NB4 (cell line): ENCODE measurements around the gene FOXA1.

Experiments used
- DNase-seq: peaks from one replicate; pipeline ENCODE4 v3.0.0; 2010; ENCODE audit warnings: low read depth
- H3K4me3 ChIP-seq: one replicate; pipeline ENCODE4 v1.5.1; 2011; ENCODE audit warnings: mild to moderate bottlenecking, low read depth, low read length, moderate library complexity
- MYC ChIP-seq: IDR thresholded peaks from 2 replicates; pipeline ENCODE4 v1.6.1; 2011; ENCODE audit warnings: low read depth, low read length
- POLR2A ChIP-seq: IDR thresholded peaks from 2 replicates; pipeline ENCODE4 v1.6.1; 2011; ENCODE audit warnings: mild to moderate bottlenecking; ENCODE audit not compliant: insufficient read length; ENCODE audit errors: extremely low read depth
- TF ChIP-seq, protein P1 (sequence below): IDR thresholded peaks from one replicate; pipeline ENCODE4 v1.5.1; 2012; ENCODE audit warnings: low read depth, low read length
- TF ChIP-seq, protein P2 (sequence below): IDR thresholded peaks from 2 replicates; pipeline ENCODE4 v1.6.1; 2011; ENCODE audit warnings: low read depth, low read length

Gene FOXA1

DNA sequence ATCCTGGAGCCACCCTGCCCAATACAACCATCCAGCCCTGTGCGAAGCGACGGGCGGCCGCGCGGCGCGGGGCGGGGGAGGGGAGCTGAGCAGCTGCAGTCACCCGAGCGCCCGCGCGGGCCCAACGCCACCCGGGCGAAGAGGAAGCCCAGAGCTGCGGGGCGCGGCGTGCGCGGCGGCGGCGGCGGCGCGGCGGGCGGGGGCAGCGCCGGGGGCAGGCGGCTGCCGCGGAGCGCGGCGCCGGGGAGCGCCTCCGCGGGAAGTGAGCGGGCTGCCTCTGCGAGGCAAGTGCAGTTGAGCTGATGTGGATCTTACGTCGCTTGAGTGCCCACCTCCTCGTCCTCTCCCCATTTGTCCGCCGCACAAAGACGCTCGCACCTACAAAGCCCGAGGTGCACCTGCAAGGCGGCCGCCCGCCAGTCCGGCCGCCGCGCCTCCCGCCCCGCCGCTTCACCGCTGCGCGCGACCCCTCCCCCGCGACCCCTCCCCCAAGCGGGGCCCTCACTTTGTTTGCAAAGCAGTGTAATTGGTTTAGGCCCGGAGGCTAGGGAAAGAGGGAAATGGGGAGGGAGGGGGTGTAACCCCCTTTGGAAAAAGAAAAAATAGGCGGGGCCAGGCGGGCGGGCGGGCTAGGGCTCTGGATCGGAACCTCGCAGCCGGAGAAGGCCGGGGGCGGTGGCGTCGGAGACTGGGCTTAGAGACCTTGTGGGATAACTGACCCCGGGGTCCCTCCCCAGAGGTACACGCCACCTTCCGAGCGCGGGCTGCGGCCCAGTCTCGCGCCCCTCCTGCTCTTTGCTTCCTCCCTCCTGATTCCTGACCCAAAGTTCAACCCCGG lies at the start of gene FOXA1, which contains the start of gene TTC6:
TSS of gene FOXA1 (minus strand) at position 279 of the 838 bp plus-strand sequence. CDS start at position 2, 277 bp downstream.
TSS of gene TTC6 (plus strand) at position 659 of the 838 bp plus-strand sequence. CDS start 26,436 bp downstream, outside the sequence.
- H3K4me3 ChIP-seq: no peak within 1 kb of the TSS
- no peak for TF ChIP-seq POLR2A
- TF ChIP-seq, protein P1, sequence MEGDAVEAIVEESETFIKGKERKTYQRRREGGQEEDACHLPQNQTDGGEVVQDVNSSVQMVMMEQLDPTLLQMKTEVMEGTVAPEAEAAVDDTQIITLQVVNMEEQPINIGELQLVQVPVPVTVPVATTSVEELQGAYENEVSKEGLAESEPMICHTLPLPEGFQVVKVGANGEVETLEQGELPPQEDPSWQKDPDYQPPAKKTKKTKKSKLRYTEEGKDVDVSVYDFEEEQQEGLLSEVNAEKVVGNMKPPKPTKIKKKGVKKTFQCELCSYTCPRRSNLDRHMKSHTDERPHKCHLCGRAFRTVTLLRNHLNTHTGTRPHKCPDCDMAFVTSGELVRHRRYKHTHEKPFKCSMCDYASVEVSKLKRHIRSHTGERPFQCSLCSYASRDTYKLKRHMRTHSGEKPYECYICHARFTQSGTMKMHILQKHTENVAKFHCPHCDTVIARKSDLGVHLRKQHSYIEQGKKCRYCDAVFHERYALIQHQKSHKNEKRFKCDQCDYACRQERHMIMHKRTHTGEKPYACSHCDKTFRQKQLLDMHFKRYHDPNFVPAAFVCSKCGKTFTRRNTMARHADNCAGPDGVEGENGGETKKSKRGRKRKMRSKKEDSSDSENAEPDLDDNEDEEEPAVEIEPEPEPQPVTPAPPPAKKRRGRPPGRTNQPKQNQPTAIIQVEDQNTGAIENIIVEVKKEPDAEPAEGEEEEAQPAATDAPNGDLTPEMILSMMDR: no peak
- TF ChIP-seq, protein P2, sequence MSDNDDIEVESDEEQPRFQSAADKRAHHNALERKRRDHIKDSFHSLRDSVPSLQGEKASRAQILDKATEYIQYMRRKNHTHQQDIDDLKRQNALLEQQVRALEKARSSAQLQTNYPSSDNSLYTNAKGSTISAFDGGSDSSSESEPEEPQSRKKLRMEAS: no peak
- no peak for TF ChIP-seq MYC
- DNase-seq: peak; percentile 4

DNA sequence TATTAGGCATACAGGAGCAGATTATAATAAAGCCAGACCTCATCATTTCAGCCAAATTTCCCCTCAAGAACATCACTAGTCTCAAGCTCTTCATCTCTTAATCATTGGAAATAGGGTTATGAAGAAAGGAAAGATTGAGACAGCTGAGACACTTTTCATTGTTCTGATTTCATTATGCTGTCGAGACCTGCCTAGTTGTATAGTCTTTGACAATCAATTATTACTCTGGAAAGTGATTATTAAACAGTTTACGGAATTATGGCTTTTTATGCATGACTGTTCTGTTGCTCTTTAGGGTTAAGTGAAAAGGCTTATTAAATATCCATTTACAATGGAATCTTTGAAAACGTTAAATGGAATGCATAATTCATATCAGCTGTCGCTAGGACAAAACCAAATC lies 48.7 kb upstream of the FOXA1 start:
- no peak overlapping the region for H3K4me3 ChIP-seq
- no peak for DNase-seq
- no peak for TF ChIP-seq MYC

DNA sequence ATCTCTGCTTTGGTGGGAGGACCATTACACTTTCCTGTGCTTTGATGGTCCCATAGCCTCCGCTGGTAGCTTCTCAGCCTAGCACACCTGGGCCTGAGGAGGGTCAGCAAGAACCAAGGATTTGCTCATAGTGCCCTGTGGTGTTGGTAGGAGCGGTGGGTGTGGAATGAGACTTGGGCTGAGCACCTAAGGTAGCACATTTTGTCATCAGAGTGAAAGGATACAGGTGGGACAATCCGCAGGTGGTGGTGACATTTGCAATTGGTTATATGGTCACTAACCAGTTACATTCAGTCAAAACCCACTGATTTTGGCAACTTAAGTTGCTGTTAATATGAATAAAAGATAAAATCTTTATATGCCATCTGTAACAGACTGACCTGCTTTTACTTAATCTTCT lies 47.1 kb upstream of the FOXA1 start:
- no peak overlapping the region for H3K4me3 ChIP-seq
- TF ChIP-seq POLR2A (no peak), MYC (no peak)
- TF ChIP-seq, protein P1: no peak
- TF ChIP-seq, protein P2: no peak
- no peak for DNase-seq

DNA sequence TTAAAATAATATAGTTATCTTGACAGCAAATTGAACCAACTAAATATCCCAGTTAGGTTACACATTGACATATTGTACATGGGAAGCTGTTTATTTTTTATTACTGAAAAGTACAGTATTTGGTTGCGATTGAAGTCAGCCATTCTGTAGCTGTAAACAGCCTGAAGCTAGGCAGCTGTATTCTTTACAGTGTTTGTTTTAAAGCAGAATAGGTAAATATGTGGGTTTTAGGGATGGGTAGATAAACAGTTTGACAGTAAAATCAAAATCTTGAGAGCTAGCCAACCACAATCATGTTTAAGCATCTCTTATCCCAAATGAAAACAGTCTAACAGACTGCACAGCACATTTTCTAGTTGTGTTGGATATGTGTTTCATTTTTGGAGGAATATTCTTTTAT lies 46.1 kb upstream of the FOXA1 start:
- no peak for DNase-seq
- no peak overlapping the region for H3K4me3 ChIP-seq
- TF ChIP-seq, protein P1: no peak
- TF ChIP-seq POLR2A: no peak
- TF ChIP-seq, protein P2: no peak
- no peak for TF ChIP-seq MYC

DNA sequence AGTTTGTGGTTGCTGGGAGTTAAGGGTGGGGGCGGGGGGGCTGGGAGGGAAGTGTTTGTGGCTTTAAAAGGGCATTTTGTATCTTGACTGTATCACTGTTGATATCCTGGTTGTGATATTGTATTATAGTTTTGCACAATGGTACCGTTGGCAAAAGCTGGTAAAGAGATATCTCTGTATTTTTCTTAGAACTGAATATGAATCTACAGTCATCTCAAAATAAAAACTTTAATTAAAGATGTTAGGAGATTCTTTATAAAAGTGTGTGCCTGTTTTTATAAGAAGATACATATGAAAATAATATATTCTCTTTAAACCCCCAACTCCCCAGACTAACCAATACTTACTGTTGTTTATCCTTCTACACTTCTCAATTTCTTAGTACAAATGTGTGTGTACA lies 43.5 kb upstream of the FOXA1 start:
- no peak overlapping the region for H3K4me3 ChIP-seq
- TF ChIP-seq MYC (no peak), POLR2A (no peak)
- TF ChIP-seq, protein P2: no peak
- TF ChIP-seq, protein P1: no peak
- DNase-seq: no peak

DNA sequence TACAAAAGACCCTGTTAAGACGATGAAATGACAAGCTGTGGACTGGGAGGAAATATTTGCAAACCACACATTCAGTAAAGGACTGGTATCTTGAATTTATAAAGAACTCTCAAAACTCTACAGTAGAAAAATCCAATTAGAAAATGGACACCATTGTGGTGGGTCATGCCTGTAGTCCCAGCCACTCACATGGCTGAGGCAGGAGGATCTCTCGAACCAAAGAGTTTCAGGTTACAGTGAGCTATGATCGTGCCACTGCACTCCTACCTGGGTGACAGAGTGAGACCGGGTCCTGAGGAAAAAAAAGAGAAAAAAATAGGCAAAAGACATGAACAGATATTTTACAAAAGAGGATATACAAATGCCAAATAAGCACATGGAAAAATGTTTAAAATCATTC lies 42.3 kb upstream of the FOXA1 start:
- no peak for DNase-seq
- TF ChIP-seq, protein P1: no peak
- TF ChIP-seq MYC (no peak), POLR2A (no peak)
- TF ChIP-seq, protein P2: no peak
- no peak overlapping the region for H3K4me3 ChIP-seq
